ENCODE data around the gene NACC1.

NACC1 gene

DNA sequence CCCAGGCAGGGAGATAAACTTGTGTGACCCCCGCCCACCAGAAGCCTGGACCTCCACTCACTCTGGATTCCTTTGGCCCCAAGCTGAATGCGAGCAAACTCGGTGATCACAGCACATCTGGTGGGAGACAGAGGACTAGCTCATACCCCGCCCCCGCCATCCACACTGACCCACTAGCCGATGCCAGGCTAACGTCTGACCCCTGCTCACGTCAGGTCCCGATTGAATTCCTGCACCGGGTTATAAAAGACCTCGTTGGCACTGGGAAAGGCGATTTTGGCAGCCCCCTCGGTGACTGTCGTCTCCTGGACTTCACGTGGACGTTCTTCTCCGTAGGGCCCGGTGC is 2.2 kb upstream of the NACC1 start:
- in situ Hi-C loops (cut with HindIII; ENCODE audit: low pct_ligation_motif_present, low pct_unique_long_range_greater_than_20kb, low sequenced_read_pairs), result no loop called here
- no peak for DNase-seq

DNA sequence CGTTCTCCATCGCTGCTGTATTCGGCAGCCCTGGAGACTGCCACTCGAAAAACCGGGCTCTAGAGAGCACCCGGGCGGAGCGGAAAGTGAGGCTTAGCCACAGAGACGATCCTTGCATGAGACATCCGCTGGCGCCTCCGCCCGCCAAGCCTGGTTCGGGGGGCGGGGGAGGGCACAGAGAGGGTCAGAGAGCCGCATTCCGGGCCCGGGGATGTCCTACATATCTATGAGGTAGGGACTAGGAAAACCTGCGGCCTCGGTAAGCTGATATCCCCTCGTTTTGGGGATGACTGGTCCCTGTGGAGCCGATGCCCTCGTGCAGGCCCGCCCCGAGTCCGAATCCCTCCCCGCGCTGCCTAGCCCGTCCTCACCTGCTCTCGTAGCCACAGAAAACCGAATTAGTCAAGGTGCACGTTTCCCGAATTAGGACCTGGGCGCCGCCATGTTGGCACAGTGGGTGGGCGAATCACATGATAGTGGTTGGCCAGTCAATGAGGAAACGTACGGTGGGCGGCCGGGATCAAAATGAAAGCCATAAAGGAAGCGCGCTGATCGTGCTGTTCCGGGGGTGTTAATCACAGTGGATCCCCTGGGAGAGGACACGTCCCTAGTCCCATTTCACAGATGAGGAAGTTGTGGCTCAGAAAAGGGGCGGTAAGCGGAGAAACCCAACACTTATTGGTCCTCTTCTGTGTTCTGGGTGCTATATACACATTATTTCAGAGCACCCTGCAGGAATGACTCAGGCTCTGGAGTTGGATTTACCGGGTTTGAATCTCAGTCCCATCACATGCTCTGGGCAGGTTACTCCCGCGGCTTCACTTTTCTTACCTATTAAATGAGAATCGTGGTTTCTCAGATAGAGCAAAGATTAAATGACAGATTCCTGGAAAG is 1.5 kb upstream of the NACC1 start, which contains the start of gene TRMT1:
TSS of gene TRMT1 (minus strand) at position 459 of the 894 bp plus-strand sequence. CDS start at position 118, 341 bp downstream.
- in situ Hi-C loops (cut with HindIII; ENCODE audit: low pct_ligation_motif_present, low pct_unique_long_range_greater_than_20kb, low sequenced_read_pairs), result no loop called here
- DNase-seq, result peak; percentile 92

DNA sequence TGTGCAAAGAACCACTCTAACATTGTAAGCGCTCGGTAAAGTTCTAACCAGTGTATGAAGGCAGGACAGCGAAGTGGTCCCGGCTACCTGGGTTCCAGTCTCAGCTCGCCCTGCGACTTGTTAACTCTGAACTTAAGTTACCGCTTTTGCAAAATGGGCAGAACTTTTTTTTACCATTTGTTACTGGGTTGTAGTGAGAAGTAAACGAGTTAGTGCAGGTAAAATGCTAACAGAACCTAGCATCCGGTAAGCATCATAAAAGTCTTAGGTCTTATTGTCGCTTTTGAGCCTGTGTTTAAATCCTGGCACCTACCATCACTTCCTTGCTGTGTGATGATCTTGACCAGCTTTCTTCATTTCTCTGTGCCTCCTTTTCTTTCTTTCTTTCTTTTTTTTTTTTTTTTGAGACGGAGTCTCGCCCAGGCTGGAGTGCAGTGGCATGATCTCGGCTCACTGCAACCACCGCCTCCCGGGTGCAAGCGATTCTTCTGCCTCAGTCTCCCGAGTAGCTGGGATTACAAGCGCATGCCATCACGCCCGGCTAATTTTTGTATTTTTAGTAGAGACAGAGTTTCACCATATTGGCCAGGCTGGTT is 790 bp upstream of the NACC1 start:
- in situ Hi-C loops (cut with HindIII; ENCODE audit: low pct_ligation_motif_present, low pct_unique_long_range_greater_than_20kb, low sequenced_read_pairs), result no loop called here
- DNase-seq, result peak; percentile 32

DNA sequence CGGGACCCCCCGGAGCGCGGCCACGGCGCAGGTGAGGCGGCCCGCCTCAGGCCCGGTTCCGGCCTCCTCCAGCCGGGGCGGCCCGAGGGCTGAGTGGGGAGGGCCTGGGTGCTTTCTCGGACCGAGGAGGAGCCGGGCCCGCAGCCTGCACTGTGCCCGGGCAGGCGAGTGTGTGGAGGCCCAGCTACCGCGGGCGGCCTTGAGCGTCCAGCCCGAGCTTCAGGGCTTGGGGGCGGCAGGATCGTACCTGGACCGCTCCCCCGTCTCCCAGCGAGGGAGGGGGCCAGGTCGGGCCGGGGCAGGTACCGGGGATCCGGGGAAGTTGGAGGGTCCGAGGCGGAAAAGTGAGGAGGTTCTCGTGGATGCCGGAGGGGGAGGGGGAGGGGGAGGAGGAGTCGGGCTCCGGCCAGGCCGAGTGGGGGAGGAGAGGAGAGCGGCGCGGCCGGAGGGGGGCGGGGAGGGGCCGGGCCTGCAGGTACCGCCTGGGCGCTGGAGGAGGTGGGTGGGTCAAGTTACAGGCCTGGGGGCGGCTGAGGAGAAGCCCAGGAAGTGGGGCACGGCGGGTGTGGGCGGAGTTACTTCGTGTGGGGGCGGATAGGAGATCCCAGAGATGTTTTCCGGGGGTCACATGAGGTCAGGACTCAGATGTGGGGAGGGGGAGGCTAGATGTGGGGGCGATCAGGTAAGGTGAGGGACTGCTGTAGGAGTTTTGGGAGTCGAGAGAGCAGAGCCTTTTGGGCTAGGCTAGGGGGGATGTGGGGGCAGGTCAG is 545 bp downstream of the NACC1 start:
- DNase-seq, result peak; percentile 43
- in situ Hi-C loops (cut with HindIII; ENCODE audit: low pct_ligation_motif_present, low pct_unique_long_range_greater_than_20kb, low sequenced_read_pairs), result no loop called here

DNA sequence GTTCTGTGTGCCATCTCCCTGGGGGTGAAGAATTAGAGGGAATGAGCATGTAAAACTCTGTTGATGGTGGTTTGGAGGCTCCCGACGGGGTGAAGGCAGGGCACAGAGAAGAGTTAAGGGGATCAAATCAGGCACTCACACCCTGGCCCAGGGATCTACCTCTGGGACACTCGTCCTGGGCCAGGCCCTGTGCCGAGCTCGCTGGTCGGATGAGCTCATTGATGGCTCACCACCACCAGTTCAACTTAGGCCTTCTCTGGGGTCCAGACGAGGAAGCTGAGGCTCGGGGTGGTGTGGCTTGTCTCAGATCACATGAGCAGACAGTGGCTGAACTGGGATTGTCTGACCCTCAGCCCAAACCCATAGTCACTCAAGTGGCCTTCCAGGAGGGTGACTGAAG is 1.6 kb downstream of the NACC1 start:
- in situ Hi-C loops (cut with HindIII; ENCODE audit: low pct_ligation_motif_present, low pct_unique_long_range_greater_than_20kb, low sequenced_read_pairs), result no loop called here

DNA sequence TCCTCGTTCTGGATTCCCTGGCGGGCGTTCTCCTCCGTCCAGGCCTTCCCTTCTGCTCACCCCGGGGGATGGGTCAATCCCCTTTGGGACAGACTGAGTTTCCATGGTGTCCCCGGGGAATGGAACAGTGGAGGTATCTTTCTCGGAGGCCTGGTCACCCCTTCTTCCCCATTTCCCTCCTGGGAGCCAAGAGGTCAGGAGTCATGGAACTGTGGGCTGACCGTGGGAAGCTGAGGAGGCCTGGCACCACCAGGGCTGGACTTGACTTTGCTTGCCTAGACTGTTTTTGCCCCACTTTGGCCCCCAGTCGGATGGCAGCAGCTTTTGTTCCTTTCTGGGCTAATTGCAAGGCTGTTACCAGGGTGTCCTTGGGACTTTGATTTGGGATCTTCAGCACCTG is 2.0 kb downstream of the NACC1 start:
- no peak for DNase-seq
- in situ Hi-C loops (cut with HindIII; ENCODE audit: low pct_ligation_motif_present, low pct_unique_long_range_greater_than_20kb, low sequenced_read_pairs), result no loop called here

More for the DNA sequence above, 1.6 kb downstream of the NACC1 start:
- no peak for DNase-seq

DNA sequence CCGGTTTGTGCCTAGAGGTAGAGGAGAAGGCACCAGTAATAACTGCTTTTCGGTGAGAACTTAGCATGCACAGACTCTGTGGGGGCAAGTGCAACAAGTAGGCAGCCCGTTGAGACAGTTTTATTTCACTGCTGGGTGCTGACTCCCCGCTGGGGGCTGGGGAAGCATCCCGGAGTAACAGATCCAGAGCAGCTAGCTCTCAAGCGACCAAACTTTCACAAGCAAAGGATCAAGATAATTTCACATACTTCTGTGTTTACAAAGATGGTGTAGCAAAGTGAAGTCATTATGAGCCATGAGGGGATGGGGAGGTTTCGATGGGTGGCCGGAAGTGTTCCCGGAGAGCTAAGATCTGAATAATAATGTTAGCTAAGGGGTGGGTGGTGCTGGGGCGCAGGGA is 2.8 kb downstream of the NACC1 start:
- no peak for DNase-seq
- in situ Hi-C loops (cut with HindIII; ENCODE audit: low pct_ligation_motif_present, low pct_unique_long_range_greater_than_20kb, low sequenced_read_pairs), result no loop called here

DNA sequence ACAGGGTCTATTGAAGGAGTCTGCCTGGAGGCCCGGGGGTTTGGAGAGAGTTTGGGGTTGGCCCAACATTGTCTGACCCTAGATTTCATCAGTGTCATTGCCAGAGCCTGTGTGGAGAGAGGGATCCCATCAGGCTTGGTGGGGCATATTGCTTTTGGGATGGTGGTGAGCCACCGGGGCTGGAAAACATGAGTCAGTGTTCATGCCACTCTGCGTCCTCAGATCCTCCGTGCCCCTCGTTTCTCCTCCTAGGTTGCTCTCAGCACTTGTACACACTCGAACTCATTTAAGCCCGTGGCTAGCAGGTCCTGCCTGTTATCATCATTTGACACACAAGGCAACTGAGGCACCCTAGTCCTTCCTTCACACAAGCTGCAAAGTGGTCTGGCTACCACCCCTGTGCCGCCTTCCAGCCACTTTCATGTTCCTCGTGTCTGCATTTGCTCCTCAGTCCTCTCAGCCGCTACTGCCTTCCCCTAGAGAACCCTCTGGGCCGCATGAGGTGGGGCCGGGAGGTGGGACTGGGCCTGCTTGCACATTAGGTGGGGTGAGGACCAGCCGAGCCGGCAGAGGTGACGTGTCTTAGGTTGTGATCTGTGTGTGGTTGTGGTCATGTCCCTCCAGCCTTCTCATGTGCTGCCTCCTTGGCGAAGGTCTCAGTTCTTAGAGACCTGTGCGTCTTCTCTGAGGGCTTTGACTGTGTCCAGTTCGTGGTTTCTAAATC is 3.6 kb downstream of the NACC1 start:
- DNase-seq, result no peak
- in situ Hi-C loops (cut with HindIII; ENCODE audit: low pct_ligation_motif_present, low pct_unique_long_range_greater_than_20kb, low sequenced_read_pairs), result no loop called here

DNA sequence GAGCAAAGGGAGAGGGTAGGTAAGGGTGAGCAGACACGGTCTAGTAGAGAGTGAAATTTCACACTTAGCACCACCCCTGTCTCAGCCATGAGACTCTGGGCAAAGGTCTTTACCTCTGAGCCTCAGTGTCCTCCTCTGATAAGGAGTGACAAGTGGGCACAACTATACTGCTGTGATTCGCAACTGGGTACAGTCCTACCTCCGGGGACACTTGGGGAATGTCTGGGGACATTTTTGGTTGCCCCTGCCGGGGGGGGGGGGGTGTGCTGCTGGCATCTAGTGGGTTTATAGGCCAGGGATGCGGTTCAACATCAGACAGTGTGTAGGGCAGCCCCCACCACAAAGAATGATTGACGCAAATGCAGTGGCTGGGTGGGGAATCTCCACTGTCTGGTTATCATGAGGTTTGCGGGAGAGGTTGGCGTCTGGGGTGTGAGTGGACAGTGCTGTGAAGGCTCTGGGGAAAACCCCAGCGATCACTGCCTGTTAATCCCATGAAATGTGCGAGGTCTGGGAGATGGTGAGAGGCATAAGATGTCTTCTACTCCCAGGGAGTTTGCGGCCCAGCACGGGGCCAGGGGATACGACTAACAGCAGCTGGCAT is 4.3 kb downstream of the NACC1 start:
- in situ Hi-C loops (cut with HindIII; ENCODE audit: low pct_ligation_motif_present, low pct_unique_long_range_greater_than_20kb, low sequenced_read_pairs), result no loop called here
- no peak for DNase-seq

DNA sequence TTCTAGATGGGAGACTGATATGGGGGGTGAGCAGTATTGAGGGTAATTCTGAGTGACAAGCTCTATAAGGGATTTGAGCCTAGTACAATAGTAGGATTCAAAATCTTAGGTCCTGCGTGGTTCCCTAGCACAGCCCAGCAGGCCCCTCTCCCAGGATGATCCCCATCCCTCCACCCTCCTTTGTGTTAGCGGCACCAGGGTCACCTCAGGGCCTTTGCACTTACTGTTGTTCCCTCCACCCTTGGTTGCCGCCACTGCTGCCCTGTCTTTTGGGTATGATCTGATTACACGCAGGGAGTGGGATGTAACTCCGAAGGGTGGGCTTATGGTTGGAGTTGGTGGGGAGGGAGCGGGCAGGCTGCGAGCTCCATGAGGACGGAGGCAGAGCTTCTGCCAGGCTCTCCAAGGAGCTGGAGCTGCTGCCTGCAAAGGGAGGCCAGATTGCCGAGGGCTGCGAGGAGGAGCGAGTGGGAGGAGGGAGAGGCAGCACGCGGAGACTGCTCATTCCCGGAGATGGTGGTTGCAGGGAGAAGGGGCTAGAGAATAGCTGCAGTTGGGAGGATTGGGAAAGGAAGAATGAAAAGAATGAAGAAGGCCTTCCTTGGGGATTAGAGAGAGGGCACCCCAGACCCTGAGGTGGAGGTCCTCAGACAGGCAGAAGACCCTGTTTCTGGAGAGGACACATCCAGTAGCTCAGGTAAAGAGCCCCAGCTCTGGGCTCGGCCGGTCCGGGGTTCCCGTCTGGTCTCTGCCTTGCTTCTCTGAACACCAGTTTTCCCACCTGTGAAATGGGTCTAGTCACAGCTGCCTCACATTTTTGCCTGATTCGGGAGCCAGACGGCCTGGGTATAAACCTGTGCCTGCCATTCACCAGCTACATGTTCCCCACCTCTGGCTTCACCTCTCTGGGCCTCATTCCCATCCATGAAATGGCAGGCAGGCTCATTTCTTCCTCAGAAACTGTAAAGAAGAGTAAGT is 5.2 kb downstream of the NACC1 start:
- in situ Hi-C loops (cut with HindIII; ENCODE audit: low pct_ligation_motif_present, low pct_unique_long_range_greater_than_20kb, low sequenced_read_pairs), result no loop called here
- no peak for DNase-seq

DNA sequence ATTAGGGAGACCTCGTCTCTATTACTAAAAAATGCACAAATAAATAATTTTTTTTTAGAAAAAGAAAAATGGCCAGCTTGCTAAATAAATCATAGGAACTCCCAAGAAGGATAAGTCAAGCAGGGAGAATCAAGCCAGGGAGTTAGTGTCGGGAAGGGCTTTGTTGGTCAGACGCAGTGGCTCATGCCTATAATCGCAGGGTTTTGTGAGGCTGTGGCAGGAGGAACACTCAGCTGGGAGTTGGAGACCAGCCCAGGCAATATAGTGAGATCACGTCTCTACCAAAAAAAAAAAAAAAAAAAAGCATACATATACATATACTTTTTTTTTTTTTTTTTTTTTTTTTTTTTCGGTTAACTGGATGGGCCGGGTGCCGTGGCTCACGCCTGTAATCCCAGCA is 9.0 kb downstream of the NACC1 start:
- no peak for DNase-seq
- in situ Hi-C loops (cut with HindIII; ENCODE audit: low pct_ligation_motif_present, low pct_unique_long_range_greater_than_20kb, low sequenced_read_pairs), result no loop called here

DNA sequence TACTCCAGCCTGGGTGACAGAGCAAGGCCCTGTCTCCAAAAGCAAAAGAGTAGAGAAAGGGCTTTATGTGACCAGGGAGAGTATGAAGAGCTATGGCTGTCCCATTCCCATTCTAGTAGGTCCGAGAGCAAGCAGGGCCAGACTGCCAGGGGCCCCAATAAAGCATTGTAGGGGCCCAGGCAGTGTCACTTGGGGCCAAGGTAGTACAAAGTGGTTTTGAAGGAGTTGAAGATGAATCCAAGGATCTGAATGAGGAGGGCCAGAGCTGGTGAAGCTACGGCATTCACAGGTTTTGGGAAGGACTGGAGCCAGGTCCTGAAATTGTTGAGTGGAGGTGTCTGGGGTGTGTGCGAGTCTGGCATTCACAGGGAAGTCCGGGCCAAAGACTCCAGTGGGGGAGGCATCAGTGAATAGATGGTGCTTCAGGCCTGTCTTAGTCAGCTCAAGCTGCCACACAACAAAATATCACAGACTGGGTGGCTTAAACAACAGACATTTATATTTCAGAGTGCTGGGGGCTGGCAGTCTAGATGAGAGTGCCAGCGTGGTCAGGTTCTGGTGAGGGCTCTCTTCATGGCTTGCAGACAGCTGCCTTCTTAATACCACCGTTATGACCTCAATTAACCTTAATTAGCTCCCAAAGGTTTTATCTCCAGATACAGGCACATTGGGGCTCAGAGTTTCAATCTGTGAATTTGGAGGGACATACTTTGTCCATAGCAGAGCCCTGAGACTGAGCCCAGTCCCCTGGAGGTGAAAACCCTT is 9.9 kb downstream of the NACC1 start:
- no peak for DNase-seq

DNA sequence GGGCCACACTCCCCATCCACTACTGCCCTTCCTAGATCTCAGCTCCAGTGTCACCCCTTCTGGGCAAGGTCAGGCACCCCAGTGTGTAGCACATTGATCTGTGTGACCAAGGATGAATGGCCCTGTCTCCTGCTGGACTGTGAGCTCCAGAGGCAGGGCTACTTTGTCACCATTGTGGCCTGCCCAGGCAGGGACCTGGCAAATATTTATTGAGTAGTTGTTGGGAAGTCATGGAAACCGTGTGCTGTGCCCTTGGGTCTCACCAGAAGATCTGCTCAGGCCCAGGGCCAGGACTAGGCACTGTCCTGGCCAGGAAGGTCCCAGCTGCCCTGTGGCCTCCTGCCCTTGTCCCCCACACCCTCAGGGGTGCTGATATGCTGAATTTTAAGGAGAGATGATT is 10.5 kb downstream of the NACC1 start:
- DNase-seq, result no peak
- in situ Hi-C loops (cut with HindIII; ENCODE audit: low pct_ligation_motif_present, low pct_unique_long_range_greater_than_20kb, low sequenced_read_pairs), result no loop called here

More for the DNA sequence above, 9.9 kb downstream of the NACC1 start:
- in situ Hi-C loops (cut with HindIII; ENCODE audit: low pct_ligation_motif_present, low pct_unique_long_range_greater_than_20kb, low sequenced_read_pairs), result no loop called here

DNA sequence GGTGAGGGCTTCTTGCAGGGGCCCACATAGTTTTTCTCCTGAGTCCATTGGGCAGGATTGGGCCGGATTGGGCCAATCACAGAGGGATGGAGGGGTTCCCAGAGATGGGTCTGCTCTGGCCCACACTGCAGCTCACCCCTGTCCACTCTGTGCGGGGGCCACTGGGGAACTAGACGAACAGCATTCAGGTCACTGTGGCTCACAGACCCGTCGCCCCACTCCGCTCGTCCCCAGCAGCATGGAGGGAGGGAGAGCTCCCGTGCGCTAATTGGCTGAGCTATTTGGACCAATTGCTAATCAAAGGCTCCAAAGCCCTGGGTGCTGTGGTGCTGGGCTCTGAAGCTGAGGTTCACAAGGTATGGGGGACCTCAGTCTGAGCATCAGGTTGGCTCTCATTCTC is 11.3 kb downstream of the NACC1 start:
- no peak for DNase-seq
- in situ Hi-C loops (cut with HindIII; ENCODE audit: low pct_ligation_motif_present, low pct_unique_long_range_greater_than_20kb, low sequenced_read_pairs), result no loop called here

DNA sequence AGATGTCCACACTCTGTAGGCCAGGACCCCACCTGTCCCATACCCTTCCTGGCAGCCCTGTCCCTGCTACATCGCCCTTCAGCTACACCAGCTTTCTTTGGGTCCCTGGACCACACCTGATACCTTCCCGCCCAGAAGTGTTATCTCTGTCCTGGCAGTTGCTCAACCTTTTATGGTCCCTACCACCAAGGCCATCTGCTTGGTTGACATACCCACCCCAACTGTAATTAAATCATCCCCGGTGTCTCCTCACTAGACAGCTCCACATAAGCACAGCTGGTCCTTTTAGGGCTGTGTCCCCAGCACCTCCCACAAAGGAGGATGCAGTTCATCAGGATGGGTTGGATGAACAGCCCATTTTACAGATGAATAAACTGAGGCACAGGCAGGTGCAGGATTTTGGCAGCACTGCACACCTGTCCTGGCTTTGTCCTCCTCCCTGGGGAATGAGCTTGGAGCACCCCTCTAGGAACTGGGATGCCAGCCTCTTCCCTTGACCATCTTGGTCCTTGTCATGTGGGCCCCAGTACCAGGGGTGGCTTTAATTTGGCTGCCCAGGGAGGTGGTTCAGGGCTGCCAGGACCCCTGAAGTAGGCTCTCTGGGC is 12.9 kb downstream of the NACC1 start:
- DNase-seq, result no peak
- in situ Hi-C loops (cut with HindIII; ENCODE audit: low pct_ligation_motif_present, low pct_unique_long_range_greater_than_20kb, low sequenced_read_pairs), result no loop called here

DNA sequence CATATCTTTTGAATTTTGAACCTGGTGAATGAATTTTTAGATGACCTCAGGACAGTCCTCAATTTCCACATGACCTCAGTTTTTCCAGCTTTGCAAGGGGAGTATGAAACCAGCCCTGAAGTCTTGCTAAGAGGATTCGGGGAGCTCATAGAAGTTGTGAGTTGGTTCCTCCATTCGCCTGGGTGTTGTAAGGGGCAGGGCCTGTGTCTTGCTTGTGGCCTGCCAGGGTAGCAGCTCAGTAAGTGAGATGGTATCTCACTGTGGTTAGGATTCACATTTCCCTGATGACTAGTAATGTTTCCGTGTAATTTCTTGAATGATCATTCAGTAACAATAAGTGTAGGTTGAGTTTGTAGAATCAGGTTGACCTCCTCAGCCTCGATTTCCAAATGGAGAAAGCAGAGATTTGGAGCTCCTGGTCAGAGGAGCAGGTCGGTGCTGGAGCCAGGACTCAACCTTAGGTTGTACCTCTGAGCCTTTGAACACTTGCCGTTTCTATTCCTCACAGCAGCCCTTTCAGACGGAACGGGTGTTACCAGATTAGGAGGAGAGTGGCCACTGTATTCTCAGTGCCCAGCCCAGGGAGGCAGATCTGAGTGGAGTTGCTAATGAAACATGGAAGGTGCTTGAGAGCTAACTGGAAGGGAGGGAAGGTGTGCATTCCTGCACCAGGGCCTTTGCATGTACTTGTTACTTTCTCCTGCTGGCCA is 14.6 kb downstream of the NACC1 start:
- in situ Hi-C loops (cut with HindIII; ENCODE audit: low pct_ligation_motif_present, low pct_unique_long_range_greater_than_20kb, low sequenced_read_pairs), result no loop called here
- DNase-seq, result no peak

All from ACHN (cell line).